ENCODE measurements around the gene UMOD.
"Not testable (repeated sequence)": the region's sequence is repeated elsewhere in the genome, so short reads cannot be mapped to it uniquely, and the experiment has no call there.

The UMOD gene

DNA sequence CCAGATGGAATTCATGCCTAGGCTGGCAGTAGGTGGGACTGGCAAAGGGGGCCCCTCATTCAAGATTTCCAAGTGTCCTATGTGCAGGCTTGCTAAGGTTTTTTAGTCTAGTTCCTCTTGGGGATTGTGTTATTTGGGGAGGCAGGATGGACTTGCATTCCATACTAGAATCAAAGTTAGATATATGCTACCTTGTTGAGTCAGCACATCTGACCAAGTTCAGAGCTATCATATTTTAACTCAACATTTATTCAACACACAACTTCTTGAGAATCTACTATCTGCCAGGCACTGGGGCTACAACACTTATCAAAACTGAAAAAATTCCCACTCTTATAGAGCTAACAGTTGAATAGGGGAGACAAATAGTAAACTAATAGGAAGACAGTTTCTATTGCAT, 31.9 kb downstream of the UMOD start:
- DNase-seq (ENCODE audit: low read depth): no peak

DNA sequence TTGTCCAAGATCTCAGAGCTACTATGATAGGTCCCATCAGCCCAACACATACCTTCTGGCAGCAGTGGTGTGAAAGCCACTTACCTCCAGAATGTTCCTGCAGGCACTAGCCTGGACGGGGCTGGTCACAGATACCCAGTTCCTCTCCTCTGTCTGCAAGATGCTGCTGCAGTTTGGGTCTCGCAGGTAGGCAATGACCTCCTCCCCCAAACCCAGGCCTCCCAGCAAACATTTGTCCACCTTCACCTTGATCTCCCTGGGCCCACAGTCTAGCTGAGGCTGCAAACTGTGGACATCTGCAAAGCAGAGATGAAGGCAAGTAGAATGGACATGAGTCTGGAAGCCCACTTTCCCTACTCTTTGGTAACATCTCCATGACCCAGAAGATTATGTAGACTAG, 32.3 kb downstream of the UMOD start:
- no peak for DNase-seq (ENCODE audit: low read depth)

DNA sequence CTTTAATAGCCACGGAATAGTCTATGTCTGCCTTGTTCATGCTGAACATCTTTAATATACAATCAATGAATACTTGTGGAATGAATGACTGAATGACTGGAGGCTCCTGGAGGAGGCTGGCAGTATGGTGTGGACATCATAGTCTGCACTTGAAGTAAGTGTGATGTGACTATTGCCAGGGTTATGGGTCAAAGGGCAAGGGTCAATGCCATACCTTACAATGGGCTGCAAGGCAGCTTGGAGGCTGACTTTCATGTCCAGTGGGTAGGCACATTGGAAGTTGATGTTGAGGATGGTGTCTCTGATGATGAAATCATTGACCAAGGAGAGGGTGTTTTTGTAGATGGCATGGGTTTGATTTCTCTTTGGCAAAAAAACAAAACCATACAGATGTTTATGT, 33.1 kb downstream of the UMOD start:
- DNase-seq (ENCODE audit: low read depth): no peak

DNA sequence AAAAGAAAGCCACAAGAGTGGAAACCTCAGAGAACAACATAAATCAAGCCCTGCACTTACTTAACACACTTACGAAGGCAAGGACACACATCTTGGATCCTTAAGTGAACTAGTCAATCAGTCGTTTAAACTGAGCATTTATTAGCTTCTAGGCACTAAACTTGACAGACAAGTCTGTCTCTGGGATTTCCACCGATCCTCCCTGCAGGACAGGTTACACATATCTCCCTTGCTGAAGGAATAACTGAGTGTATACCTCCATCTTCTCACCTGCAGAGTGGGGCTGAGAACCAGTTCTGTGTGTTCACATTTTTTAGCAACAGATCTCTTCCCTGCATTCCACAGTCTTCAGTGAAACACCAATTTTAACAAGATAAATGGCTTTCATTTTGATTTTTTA, 34.1 kb downstream of the UMOD start:
- DNase-seq (ENCODE audit: low read depth): no peak

DNA sequence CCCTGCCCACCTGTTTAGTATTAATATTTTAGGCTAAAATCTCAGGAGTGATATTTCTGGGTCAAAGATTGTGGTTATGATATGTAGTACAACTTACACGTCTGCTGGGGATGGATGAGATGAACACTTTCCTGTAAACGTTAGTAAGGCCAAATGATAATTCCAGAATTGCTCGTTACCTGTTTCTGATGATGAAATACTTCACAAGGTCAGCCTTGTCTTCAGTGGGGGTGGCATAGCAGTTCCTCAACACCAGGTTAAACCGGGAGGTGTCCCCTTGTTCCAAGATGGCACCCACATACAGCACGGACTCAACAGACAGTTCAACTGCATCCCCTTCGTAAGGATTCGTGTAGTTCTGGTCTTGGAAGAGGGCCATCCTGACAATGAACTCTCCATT, 34.5 kb downstream of the UMOD start:
- no peak for DNase-seq (ENCODE audit: low read depth)

DNA sequence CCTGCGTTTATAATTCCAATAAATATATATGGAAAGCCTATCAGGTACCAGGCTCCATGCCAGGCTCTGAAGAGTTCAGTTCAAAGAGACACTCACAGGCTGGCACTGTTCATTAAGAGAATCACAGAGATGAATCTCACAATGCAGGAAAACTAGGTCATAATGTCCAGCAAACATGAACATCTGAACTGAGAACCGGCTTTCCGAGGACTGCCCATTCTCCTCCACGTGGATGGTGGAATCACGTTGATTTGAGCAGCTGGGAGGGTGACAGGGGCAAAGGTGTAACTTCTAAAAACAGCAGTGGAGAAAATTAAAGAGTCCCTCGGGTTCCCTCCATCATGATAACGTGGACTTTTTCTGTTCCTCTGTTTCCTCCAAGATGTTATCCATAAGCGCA, 35.4 kb downstream of the UMOD start:
- DNase-seq (ENCODE audit: low read depth): no peak

DNA sequence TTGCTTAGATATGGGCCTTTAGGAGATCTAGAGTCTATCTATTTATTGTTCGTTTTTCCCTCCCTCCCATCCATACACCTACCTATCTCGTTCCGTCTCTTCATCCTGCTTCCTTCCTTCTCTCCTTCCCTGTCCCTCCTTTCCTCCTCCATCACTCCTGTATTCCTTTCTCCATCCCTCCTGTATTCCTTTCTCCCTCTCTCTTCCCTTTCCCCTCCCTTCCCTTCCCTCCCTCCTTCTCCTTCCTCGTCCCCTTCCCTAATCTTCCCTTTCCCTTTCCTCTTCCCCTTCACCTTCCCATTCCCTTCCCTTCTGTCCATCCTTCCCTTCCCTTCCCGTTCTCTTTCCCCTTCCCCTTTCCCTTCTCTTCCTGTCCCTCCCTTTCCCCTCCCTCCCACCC, 35.8 kb downstream of the UMOD start:
- DNase-seq (ENCODE audit: low read depth): no peak

DNA sequence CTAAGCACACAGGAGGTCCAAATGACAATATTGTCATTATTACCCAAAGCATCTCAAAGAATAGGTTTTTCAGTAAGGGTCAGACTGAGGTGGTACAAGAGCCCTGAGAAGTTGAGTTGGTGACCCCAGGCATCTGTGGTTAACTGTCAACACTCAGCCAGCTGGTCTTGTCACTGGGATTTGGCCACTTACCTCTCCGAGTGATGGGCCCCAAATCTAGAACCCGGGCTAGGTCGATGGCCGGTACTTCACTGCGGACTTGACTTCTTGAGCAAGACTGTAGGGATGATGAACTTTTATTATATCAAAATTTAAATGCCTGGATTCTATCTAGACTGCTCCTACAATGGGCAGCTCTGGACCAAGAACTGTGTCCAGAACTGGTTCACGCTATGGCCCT, 36.8 kb downstream of the UMOD start:
- DNase-seq (ENCODE audit: low read depth): no peak

DNA sequence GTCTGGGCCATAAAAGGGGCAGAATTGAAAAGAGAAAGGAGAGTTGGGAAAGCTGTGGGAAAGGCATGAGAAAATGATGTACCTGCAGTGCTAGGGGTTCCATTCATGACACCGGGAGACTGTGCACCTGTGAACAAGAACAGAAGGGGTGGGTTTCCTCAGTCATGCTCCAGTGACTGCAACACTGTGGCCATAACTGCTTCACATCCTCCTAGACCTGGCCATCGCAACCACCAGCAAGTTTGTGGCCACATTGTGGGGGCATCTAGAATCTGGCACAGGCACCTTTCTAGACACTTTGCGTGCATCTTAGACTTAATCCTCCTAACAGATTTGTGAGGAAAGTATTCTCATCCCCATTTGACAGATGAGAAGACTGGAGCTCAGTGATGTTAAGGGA, 37.9 kb downstream of the UMOD start:
- no peak for DNase-seq (ENCODE audit: low read depth)

DNA sequence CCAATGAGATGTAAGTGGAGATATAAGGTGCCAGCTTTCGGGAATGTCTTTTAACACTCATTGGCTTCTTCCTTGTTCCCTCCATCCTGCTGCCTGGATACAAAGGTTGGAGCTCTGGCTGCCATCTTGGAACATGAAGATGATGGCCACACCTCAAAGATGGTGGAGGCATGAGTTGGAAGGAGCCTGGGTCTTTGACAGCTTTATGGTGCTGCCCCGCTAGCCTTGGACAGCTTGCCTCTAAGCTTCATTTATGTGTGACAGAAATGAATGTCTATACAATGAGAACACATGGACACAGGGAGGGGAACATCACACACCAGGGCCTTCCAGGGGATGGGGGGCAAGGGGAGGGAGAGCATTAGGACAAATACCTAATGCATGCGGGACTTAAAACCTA, 38.8 kb downstream of the UMOD start:
- no peak for DNase-seq (ENCODE audit: low read depth)

DNA sequence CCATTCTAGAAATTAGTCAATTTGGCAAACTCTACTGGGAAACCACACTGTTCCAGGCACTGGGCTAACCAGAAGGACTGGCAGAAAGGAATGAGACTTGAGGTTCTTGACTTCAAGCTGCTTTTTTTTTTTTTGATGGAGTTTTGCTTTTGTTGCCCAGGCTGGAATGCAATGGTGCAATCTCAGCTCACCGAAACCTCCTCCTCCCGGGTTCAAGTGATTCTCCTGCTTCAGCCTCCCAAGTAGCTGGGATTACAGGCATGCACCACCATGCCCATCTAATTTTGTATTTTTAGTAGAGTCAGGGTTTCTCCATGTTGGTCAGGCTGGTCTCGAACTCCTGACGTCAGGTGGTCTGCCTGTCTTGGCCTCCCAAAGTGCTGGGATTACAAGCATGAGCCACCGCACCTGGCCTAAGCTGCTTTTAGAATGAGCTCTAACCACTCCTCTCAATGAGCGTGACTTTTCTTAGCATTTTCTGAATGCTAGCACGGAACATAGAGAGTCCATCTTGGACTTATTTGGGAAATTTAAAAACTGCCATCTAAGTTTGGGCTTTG, 39.9 kb downstream of the UMOD start:
- not testable (repeated sequence) for DNase-seq (ENCODE audit: low read depth)

DNA sequence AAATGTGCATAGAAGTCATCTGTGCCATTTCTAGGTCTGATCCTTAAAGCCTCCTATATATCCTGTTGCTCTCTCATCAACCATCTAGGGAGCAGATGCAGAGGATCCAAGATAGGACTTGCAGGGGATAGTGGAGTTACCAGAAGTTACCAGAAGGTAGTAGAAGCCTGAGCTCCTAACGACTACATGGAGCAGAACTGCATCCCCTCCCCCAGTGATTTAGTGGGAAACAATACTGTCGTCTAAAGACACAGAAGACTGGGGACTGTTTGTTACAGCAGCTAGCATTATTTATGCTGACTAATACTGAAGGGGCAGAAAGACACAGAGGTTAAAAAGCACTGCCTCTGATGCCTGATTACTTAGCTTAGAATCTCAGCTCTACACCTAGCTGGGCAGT, 41.0 kb downstream of the UMOD start:
- DNase-seq (ENCODE audit: low read depth): no peak

DNA sequence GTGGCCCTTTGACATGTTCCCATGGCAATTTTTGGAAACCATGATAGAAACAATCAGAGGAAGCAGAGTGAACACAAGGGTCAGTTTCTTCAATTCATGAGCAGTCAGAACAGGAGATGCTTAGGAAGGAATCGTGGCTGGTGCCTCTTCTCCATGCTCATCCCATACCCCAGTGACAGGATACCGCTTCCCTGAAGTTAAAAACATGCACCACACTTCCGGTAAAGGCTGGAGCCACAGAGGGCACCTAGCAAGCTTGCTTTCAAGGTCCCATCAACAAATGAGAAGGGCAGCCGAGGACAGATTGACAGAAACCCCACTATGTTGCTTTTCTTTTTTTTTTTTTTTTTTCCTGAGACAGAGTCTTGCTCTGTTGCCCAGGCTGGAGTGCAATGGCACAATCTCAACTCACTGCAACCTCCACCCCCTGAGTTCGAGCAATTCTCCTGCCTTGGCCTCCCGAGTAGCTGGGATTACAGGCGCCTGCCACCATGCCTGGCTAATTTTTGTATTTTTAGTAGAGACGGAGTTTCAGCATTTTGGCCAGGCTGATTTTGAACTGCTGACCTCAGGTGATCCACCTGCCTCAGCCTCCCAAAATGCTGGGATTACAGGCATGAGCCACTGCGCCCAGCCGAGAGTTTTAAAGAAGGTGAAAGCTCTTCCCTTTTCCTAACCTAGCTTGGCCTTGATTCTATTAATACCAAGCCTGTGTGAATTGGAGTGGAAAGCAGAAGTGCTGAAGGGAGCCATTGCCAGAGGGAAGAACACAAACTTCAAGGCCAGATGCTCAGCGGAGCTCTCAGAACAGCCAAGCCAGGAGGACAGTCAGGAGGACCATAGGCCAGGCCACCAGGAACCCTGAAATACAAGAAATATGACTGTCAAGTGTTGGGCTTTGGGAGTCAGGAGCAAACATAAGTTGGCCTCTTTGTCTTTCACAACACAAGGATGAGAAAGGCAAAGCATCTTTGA, 41.8 kb downstream of the UMOD start:
- no peak for DNase-seq (ENCODE audit: low read depth)

DNA sequence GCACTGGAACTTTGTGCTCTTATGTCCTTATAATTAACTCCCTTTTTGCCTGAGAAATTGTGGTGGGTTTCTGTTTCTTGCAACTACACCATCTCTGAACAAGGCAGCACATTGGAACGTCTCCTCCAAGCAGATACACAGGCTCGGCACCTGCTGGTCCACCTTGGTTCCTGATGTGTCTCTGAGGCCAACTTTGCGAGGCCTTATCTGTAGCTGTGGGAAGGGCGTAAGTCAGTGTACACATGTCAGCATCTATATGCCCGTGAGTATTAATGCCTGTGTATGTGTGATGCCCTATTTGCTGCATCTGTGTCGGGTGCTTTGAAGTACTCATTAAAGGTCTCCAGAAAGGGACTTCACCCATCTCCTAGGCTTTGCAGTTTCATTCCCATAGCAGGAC, 42.7 kb downstream of the UMOD start:
- DNase-seq (ENCODE audit: low read depth): no peak

DNA sequence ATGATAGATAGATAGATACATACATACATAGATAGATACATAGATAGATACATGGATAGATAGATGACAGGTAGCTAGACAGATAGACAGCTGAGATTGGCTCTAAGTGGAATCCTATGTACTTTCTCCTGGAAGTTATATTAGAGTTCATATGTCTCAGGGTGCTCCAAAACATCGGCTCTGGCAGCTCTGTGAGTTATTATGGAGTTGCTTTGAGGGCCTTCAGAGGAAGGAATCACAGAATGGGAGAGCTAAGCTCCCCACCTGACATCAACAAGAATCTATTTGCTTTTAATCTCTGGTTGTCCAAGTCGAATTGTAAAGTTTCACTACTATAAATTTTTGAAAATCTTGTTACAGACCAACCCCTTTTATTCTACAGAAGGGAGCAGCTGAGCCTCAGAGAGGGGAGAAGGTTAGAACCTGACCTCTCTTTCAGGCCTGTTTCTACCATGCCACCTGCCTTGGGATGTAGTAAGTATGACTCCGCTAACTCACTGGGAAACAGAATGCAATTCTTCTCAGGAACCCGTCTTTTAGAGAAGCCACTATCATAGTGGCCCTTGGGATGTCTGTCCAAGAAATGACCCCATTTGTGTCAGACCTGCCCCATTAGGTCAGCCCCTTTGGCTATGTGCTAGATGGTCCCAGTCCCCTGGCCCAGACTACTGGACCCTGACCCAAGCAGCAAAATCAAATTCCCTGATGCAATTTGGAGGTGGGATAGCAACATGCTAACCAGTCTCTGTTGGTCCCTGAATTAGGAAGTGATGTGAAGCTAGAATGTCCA, 43.5 kb downstream of the UMOD start:
- no peak for DNase-seq (ENCODE audit: low read depth)

DNA sequence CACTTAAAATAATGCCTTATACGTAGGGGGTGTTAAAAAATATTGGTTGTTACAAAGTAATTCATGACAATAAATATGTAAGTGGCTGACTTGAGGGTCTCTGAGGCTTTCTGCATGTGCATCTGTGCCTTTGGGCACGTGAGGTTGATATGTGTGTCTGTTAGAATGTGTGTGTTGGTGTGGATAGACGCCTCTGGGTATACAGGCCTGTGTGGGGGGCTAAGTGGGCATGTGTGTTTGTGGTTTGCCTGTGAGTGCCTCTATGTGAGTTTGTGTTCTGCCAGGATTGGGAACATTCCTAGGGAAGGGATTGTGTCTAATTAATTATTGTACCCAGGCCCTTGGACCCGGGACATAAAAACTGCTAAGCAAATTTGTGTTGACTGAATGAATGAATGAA, 44.2 kb downstream of the UMOD start:
- no peak for DNase-seq (ENCODE audit: low read depth)

DNA sequence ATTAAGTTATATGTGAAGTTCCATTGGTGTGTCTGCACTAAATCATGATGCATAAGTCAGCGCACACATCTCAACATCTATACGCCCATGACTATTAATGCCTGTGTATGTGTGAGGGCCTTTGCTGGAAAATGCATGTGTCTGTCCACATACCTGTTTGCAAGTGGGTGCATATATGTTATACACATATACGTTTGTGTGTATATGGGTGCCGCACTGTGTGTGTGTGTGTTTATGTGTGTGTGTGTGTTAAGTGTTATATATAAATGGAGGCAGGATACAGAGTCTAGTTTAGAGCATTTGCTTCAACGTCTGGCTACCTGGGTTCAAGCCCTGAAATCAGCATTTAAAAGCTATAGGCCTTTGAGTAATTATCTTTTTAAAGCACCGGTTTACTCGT, 44.7 kb downstream of the UMOD start:
- DNase-seq (ENCODE audit: low read depth): no peak

DNA sequence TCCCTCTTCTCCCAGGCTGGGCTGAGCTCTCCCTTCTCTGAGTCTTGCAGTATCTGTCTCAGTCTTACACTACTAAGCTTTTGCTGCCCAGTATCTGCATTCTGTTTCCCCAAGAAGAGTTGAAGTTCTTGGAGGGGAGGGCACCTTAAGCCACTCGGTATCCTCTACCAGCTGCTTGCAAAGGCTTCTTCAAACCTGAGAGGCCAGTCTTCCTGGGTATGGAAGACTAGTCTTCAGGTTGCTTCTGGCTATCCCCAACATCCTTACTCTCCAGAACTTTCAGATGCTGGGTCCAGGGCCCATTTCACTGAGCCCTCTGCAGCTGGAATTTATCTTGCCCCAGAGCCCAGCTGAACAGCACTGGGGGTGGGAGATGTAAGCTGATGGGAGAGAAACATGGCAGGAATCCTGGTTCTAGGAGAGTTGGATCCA, 45.3 kb downstream of the UMOD start:
- DNase-seq (ENCODE audit: low read depth): no peak

DNA sequence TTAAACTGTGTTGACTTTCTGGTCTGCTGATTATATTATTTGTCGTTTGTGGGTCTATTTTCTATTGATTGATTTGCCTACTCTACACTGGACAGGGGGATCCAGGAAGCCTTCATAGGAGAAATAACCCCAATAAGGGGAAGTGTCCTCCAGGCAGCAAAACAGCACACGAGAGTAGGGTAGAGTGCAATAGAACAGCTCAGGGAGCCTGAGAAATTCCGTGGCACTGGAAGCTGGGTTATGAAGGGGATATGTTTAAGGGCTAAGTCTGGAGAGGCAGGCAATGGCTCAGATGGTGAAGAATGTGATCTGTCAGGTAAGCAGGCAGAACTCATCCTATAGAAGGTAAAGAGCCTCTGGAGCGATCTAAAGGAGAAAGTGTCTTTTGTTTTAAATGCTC, 46.1 kb downstream of the UMOD start:
- no peak for DNase-seq (ENCODE audit: low read depth)

DNA sequence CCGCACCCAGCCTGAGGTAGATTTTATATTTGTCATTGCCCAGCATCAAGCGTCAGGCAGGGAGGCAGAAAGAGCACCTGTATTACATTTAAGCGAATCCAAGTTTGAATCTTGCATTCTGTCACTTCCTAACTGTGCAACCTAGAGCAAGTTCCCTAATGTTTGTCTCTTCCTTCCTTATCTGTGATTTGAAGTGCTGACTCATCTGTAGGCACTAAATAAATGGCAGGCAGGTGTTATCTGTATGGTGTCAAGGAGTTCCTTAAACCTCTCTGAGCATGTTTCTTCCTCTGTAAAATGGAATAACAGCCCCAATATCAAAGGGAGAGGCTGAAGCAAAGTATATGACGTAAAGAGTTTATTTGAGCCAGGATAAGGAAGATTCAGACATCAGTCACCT, 49.5 kb downstream of the UMOD start:
- no peak for DNase-seq (ENCODE audit: low read depth)

DNA sequence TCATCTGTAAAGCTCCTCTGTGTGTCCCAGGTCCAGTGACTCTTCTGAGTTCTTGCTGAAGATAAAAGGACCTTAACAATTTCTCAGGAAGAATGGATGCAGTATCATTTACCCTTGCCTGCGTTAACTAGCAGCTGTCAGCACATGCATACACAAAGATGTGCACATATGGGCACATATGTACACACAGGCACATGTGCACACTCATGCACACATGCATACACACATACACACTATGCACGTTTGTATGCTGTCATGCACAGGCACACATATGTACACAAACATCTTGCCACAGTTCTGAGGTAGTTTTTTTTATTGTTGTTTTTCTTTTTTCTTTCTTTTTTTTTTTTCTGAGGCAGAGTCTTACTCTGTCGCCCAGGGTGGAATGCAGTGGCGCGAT, 50.1 kb downstream of the UMOD start:
- DNase-seq (ENCODE audit: low read depth): no peak

DNA sequence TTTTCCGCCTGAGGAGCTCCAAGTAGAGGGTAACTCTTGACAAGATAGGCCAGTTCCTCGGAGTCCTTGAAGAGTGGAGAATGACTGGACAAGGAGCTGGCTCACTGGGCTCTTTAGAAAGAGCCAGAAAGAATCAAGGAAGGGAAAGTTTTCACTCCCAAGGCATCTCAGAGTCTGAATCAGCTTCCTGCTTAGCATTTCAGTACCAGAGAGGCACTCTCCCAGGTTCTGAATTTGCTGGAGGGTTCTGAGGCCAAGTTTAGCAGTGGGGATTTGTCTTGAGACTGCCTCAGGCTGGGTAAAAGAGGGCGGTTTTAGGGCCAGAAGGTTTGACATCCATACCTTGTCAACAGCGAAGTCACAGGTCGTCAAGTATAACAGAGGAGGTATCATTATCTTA, 50.7 kb downstream of the UMOD start:
- no peak for DNase-seq (ENCODE audit: low read depth)

All from fibroblast of gingiva (primary cell).